ENCODE data around the gene VSIG1.

VSIG1 gene

GRCh38 chrX:108059801-108060200 is 14.9 kb downstream of the VSIG1 start:
- H3K27me3 ChIP-seq (replicated peaks; ENCODE audit: control insufficient read depth, insufficient read depth, low read length, poor library complexity, severe bottlenecking): no peaks in the 10 kb centered on the region
- no peaks in the 10 kb centered on the region for H3K9me3 ChIP-seq (ENCODE audit: control insufficient read depth, low read length)
- peaks cover 8% of the 10 kb centered on the region for H3K36me3 ChIP-seq (ENCODE audit: control insufficient read depth, insufficient read depth, low read length)
- no peaks in the 10 kb centered on the region for H3K4me1 ChIP-seq (ENCODE audit: control insufficient read depth, insufficient read depth, low read length, poor library complexity, severe bottlenecking)
- H3K27ac ChIP-seq (ENCODE audit: insufficient read depth, low read length, poor library complexity, severe bottlenecking): no peak overlapping the region
- DNase-seq: no peak
- no peak overlapping the region for H3K4me3 ChIP-seq (ENCODE audit: insufficient read depth, low read depth, low read length, poor library complexity, severe bottlenecking)

- no peaks in the 10 kb centered on the region for H3K9me3 ChIP-seq (ENCODE audit: control insufficient read depth, low read length)
- no peaks in the 10 kb centered on the region for H3K4me1 ChIP-seq (ENCODE audit: control insufficient read depth, insufficient read depth, low read length, poor library complexity, severe bottlenecking)
- H3K27ac ChIP-seq (ENCODE audit: insufficient read depth, low read length, poor library complexity, severe bottlenecking): no peak overlapping the region
- H3K36me3 ChIP-seq (ENCODE audit: control insufficient read depth, insufficient read depth, low read length): peaks cover 10% of the 10 kb centered on the region
- H3K4me3 ChIP-seq (ENCODE audit: insufficient read depth, low read depth, low read length, poor library complexity, severe bottlenecking): no peak overlapping the region
- DNase-seq: no peak
- no peaks in the 10 kb centered on the region for H3K27me3 ChIP-seq (replicated peaks; ENCODE audit: control insufficient read depth, insufficient read depth, low read length, poor library complexity, severe bottlenecking)
These were observed 19.1 kb downstream of the VSIG1 start for GRCh38 chrX:108064001-108064400.

- no peak overlapping the region for H3K27ac ChIP-seq (ENCODE audit: insufficient read depth, low read length, poor library complexity, severe bottlenecking)
- peaks cover 9% of the 10 kb centered on the region for H3K36me3 ChIP-seq (ENCODE audit: control insufficient read depth, insufficient read depth, low read length)
- H3K4me3 ChIP-seq (ENCODE audit: insufficient read depth, low read depth, low read length, poor library complexity, severe bottlenecking): no peak overlapping the region
- no peaks in the 10 kb centered on the region for H3K4me1 ChIP-seq (ENCODE audit: control insufficient read depth, insufficient read depth, low read length, poor library complexity, severe bottlenecking)
- H3K9me3 ChIP-seq (ENCODE audit: control insufficient read depth, low read length): no peaks in the 10 kb centered on the region
- no peaks in the 10 kb centered on the region for H3K27me3 ChIP-seq (replicated peaks; ENCODE audit: control insufficient read depth, insufficient read depth, low read length, poor library complexity, severe bottlenecking)
- DNase-seq: no peak
These were observed 19.7 kb downstream of the VSIG1 start for GRCh38 chrX:108064613-108065012.

GRCh38 chrX:108068121-108068520 is 23.3 kb downstream of the VSIG1 start:
- H3K27ac ChIP-seq (ENCODE audit: insufficient read depth, low read length, poor library complexity, severe bottlenecking): no peak overlapping the region
- no peak for DNase-seq
- no peaks in the 10 kb centered on the region for H3K9me3 ChIP-seq (ENCODE audit: control insufficient read depth, low read length)
- H3K4me3 ChIP-seq (ENCODE audit: insufficient read depth, low read depth, low read length, poor library complexity, severe bottlenecking): no peak overlapping the region
- H3K4me1 ChIP-seq (ENCODE audit: control insufficient read depth, insufficient read depth, low read length, poor library complexity, severe bottlenecking): no peaks in the 10 kb centered on the region
- H3K36me3 ChIP-seq (ENCODE audit: control insufficient read depth, insufficient read depth, low read length): peaks cover 10% of the 10 kb centered on the region
- no peaks in the 10 kb centered on the region for H3K27me3 ChIP-seq (replicated peaks; ENCODE audit: control insufficient read depth, insufficient read depth, low read length, poor library complexity, severe bottlenecking)

GRCh38 chrX:108070891-108071290 is 26.0 kb downstream of the VSIG1 start:
- H3K4me3 ChIP-seq (ENCODE audit: insufficient read depth, low read depth, low read length, poor library complexity, severe bottlenecking): no peak overlapping the region
- H3K9me3 ChIP-seq (ENCODE audit: control insufficient read depth, low read length): no peaks in the 10 kb centered on the region
- H3K27me3 ChIP-seq (replicated peaks; ENCODE audit: control insufficient read depth, insufficient read depth, low read length, poor library complexity, severe bottlenecking): no peaks in the 10 kb centered on the region
- H3K36me3 ChIP-seq (ENCODE audit: control insufficient read depth, insufficient read depth, low read length): peaks cover 5% of the 10 kb centered on the region
- DNase-seq: no peak
- no peaks in the 10 kb centered on the region for H3K4me1 ChIP-seq (ENCODE audit: control insufficient read depth, insufficient read depth, low read length, poor library complexity, severe bottlenecking)
- no peak overlapping the region for H3K27ac ChIP-seq (ENCODE audit: insufficient read depth, low read length, poor library complexity, severe bottlenecking)

- H3K4me3 ChIP-seq (ENCODE audit: insufficient read depth, low read depth, low read length, poor library complexity, severe bottlenecking): no peak overlapping the region
- no peak for DNase-seq
- H3K27me3 ChIP-seq (replicated peaks; ENCODE audit: control insufficient read depth, insufficient read depth, low read length, poor library complexity, severe bottlenecking): no peaks in the 10 kb centered on the region
- no peaks in the 10 kb centered on the region for H3K9me3 ChIP-seq (ENCODE audit: control insufficient read depth, low read length)
- no peak overlapping the region for H3K27ac ChIP-seq (ENCODE audit: insufficient read depth, low read length, poor library complexity, severe bottlenecking)
- peaks cover 5% of the 10 kb centered on the region for H3K36me3 ChIP-seq (ENCODE audit: control insufficient read depth, insufficient read depth, low read length)
- no peaks in the 10 kb centered on the region for H3K4me1 ChIP-seq (ENCODE audit: control insufficient read depth, insufficient read depth, low read length, poor library complexity, severe bottlenecking)
These were observed 26.7 kb downstream of the VSIG1 start for GRCh38 chrX:108071578-108071977.

GRCh38 chrX:108072746-108073145 is 27.9 kb downstream of the VSIG1 start:
- Histone ChIP-seq H3K4me1 (ENCODE audit: control insufficient read depth, insufficient read depth, low read length, poor library complexity, severe bottlenecking) (no peaks in the 10 kb centered on the region), H3K36me3 (ENCODE audit: control insufficient read depth, insufficient read depth, low read length) (peaks cover 11% of the 10 kb centered on the region), H3K27ac (ENCODE audit: insufficient read depth, low read length, poor library complexity, severe bottlenecking) (no peak overlapping the region), H3K4me3 (ENCODE audit: insufficient read depth, low read depth, low read length, poor library complexity, severe bottlenecking) (no peak overlapping the region), H3K9me3 (ENCODE audit: control insufficient read depth, low read length) (no peaks in the 10 kb centered on the region), H3K27me3 (replicated peaks; ENCODE audit: control insufficient read depth, insufficient read depth, low read length, poor library complexity, severe bottlenecking) (no peaks in the 10 kb centered on the region)
- DNase-seq: no peak

GRCh38 chrX:108081110-108081509 is 36.2 kb downstream of the VSIG1 start:
- Histone ChIP-seq H3K9me3 (ENCODE audit: control insufficient read depth, low read length) (no peaks in the 10 kb centered on the region), H3K27ac (ENCODE audit: insufficient read depth, low read length, poor library complexity, severe bottlenecking) (no peak overlapping the region), H3K36me3 (ENCODE audit: control insufficient read depth, insufficient read depth, low read length) (peaks cover 6% of the 10 kb centered on the region), H3K4me1 (ENCODE audit: control insufficient read depth, insufficient read depth, low read length, poor library complexity, severe bottlenecking) (no peaks in the 10 kb centered on the region), H3K4me3 (ENCODE audit: insufficient read depth, low read depth, low read length, poor library complexity, severe bottlenecking) (no peak overlapping the region), H3K27me3 (replicated peaks; ENCODE audit: control insufficient read depth, insufficient read depth, low read length, poor library complexity, severe bottlenecking) (no peaks in the 10 kb centered on the region)
- no peak for DNase-seq

GRCh38 chrX:108087792-108088191 is 42.9 kb downstream of the VSIG1 start:
- H3K27ac ChIP-seq (ENCODE audit: insufficient read depth, low read length, poor library complexity, severe bottlenecking): no peak overlapping the region

GRCh38 chrX:108088511-108088910 is 43.6 kb downstream of the VSIG1 start:
- DNase-seq: no peak
- no peak overlapping the region for H3K4me3 ChIP-seq (ENCODE audit: insufficient read depth, low read depth, low read length, poor library complexity, severe bottlenecking)
- no peak overlapping the region for H3K27ac ChIP-seq (ENCODE audit: insufficient read depth, low read length, poor library complexity, severe bottlenecking)
- H3K4me1 ChIP-seq (ENCODE audit: control insufficient read depth, insufficient read depth, low read length, poor library complexity, severe bottlenecking): no peaks in the 10 kb centered on the region
- H3K27me3 ChIP-seq (replicated peaks; ENCODE audit: control insufficient read depth, insufficient read depth, low read length, poor library complexity, severe bottlenecking): no peaks in the 10 kb centered on the region
- peaks cover 11% of the 10 kb centered on the region for H3K36me3 ChIP-seq (ENCODE audit: control insufficient read depth, insufficient read depth, low read length)
- H3K9me3 ChIP-seq (ENCODE audit: control insufficient read depth, low read length): no peaks in the 10 kb centered on the region

More at GRCh38 chrX:108087792-108088191, 42.9 kb downstream of the VSIG1 start:
- Histone ChIP-seq H3K36me3 (ENCODE audit: control insufficient read depth, insufficient read depth, low read length) (peaks cover 11% of the 10 kb centered on the region), H3K9me3 (ENCODE audit: control insufficient read depth, low read length) (no peaks in the 10 kb centered on the region), H3K4me1 (ENCODE audit: control insufficient read depth, insufficient read depth, low read length, poor library complexity, severe bottlenecking) (no peaks in the 10 kb centered on the region), H3K27me3 (replicated peaks; ENCODE audit: control insufficient read depth, insufficient read depth, low read length, poor library complexity, severe bottlenecking) (no peaks in the 10 kb centered on the region), H3K4me3 (ENCODE audit: insufficient read depth, low read depth, low read length, poor library complexity, severe bottlenecking) (no peak overlapping the region)
- no peak for DNase-seq
